RPMI8226 (cell line): ENCODE data around the gene UNC13B.
"Not testable (repeated sequence)": the region's sequence is repeated elsewhere in the genome, so short reads cannot be mapped to it uniquely, and the experiment has no call there.

Source experiments
- DNase-seq: peaks from one replicate; pipeline ENCODE4 v3.0.0-alpha.2; 2015

Gene UNC13B

GRCh38 chr9:35229066-35229778 lies 67.4 kb downstream of the UNC13B start:
- no peak for DNase-seq

- DNase-seq = no peak
These were observed 68.0 kb downstream of the UNC13B start for GRCh38 chr9:35229779-35230143.

DNA sequence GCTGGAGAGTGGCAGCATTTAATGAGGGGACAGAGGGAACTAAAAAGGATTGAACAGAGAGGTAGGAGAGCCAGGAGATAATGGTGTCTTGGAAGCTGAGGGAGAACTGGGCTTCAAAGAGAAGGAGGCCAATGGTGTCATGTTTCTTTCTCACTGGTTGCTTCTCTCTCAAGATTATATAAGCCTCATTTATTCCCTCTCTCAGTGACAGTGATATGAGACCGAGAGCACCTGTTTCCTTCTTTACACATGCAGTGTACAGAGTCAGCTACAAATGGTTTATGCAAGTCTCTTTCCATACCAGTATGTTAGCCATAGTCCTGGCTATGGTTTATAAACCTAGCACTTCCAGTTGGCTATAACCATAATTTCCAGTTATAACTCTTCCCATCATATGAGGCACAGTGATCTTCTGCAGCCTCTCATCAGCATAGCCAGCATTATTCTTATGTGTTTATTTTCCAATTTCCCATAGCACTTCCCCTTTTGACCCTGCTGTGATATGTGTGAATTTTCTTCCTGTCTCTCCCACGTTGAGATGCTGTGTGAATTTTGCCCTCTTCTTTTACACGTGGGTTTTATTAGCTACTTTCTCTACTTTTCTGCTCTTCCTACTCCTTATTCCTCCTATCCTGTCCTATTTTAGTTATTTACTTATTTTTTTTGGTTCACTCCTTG lies 71.2 kb downstream of the UNC13B start:
- DNase-seq = no peak

DNA sequence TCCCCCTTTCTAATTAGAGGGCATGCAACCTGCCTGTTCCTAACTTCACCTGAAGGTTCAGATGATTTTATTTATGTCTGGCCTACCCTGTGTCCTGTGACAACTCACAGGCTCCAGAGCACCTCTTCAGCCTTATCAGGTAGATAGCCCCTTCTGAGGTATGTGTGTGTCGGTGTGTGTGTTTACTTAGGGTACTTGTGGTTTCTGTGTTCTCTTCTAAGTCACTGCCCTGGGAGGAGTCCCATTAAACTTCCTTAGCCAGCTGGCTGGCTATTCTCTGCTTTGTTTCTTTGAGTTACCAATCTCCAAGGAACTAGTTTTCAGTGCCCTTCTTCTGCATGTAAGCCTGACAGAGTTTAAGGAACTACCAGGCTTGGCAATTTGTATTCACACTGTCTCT lies 74.9 kb downstream of the UNC13B start:
- no peak for DNase-seq

DNA sequence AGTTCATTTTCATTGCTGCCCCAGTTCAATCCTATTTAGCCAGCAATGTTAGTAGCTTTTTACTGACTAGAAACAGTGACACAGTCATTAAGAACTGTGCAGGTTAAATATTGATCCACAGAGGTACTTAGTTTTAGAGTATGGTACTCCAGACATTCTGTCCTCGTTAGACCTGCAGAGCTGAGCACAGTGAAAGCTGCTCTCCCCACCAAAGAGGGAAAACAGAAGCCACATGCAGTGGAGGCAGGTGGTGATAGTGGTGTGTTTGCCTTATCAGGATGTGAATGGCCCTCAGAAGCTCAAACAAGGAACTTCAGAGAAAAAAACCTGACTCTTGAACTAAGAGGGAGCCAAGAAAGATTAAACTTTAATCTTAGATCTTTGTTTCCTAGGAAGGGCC lies 75.5 kb downstream of the UNC13B start:
- DNase-seq = no peak

GRCh38 chr9:35245945-35246344 lies 84.1 kb downstream of the UNC13B start:
- DNase-seq = not testable (repeated sequence)

- DNase-seq = no peak
These were observed 91.3 kb downstream of the UNC13B start for GRCh38 chr9:35253075-35253474.

GRCh38 chr9:35254237-35254636 lies 92.4 kb downstream of the UNC13B start:
- no peak for DNase-seq

GRCh38 chr9:35254984-35255857 lies 93.4 kb downstream of the UNC13B start:
- no peak for DNase-seq

GRCh38 chr9:35257986-35258659 lies 96.3 kb downstream of the UNC13B start:
- DNase-seq = no peak

GRCh38 chr9:35258660-35259474 lies 97.1 kb downstream of the UNC13B start:
- peak; percentile 50 for DNase-seq

GRCh38 chr9:35260186-35260585 lies 98.4 kb downstream of the UNC13B start:
- DNase-seq = no peak

GRCh38 chr9:35262064-35262463 lies 100.3 kb downstream of the UNC13B start:
- DNase-seq = no peak

GRCh38 chr9:35267710-35268109 lies 105.9 kb downstream of the UNC13B start:
- no peak for DNase-seq

DNA sequence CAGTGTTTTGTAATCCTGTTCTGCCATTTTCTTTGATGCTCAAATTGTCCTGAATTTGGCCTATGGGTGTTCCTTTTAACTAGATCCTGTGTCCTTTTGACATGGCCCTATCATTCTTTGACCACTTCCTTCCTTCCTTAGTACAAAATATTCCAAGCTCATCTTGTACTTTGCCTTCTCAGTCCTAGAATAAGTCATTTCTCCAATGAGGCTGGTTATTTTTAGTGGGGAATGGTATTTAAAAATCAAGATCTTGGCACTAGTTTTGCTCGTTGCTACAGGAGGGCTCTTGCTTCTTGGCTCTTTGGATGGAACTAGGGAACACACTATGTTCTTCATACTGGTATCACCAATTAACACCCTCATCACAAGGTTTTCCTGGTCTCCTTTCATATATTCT lies 108.1 kb downstream of the UNC13B start:
- DNase-seq = no peak

DNA sequence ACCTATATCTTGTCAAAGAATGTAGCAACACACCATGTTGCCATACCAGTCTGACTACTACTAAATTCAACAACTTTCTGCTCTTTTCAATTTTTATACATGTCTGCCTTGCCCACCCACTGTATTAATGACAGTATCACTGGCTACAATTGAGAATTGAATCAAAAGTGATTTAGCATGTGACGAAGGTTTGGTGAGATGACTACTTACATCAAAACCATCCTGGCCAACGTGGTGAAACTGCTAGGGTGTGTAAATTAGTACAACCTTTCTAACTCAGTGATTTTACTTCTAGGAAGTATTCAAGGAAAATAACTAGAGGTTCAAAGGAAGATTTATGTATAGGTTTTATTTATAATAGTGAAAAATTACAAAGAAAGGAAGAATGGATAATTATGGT lies 109.8 kb downstream of the UNC13B start:
- DNase-seq = no peak

DNA sequence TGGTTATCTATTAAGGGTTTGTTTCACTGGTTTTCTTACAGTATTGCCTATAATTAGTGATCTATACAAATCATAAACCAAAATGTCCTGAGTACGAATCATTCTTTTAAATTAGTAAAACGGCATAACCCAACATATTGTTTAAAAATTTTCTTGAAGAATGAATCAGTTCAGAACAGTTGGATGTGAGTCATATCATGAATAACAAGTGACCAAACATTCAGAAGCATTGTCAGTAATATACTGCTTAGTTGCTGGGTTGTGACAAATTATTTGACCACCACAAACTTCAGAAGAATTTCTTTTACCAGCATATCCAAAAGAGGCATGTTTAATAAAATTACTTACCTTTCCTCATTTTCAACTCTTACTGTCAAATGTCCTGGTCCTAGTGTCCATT lies 111.2 kb downstream of the UNC13B start:
- no peak for DNase-seq

- no peak for DNase-seq
These were observed 111.8 kb downstream of the UNC13B start for GRCh38 chr9:35273591-35273990.

GRCh38 chr9:35274993-35275392 lies 113.2 kb downstream of the UNC13B start:
- no peak for DNase-seq

- no peak for DNase-seq
These were observed 115.3 kb downstream of the UNC13B start for GRCh38 chr9:35277171-35277520.

- no peak for DNase-seq
These were observed 116.0 kb downstream of the UNC13B start for GRCh38 chr9:35277628-35278359.

GRCh38 chr9:35279946-35280345 lies 118.1 kb downstream of the UNC13B start:
- no peak for DNase-seq
